ENCODE results near the gene RPAP3.
A peak's percentile ranks its signal among the peaks of the same experiment; 100 is the strongest.
"Not testable (repeated sequence)": the region's sequence is repeated elsewhere in the genome, so short reads cannot be mapped to it uniquely, and the experiment has no call there.

RPAP3 gene

DNA sequence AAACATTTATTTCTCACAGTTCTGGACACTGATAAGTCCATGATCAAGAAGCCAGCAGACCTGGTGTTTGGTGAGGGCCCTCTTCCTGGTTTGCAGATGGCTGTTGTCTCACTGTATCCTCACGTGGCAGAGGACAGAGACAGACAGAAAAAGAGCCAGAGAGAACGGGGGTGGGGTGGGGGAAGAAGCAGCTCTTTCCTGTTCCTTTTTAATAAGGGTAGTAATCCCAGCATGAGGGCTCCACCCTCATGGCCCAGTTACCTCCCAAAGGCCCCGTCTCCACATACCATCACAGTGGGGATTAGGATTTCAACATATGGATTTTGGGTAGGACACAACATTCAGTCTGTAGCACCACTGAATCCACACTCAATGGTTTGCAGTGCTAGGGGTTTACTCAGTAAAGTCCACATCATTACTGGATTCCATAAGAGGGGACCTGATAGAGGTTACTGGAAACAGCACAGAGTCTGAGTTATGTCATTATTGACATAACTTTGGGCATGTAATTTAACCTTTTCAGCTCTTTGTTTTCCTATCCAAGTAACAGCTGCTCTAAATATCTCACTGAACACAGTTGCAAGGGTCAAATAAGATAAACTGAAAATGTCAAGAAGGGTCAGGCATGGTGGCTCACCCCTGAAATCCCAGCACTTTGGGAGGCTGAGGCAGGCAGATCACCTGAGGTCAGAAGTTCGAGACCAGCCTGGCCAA is 53.2 kb downstream of the RPAP3 start:
- no peak for DNase-seq (ENCODE audit: low read depth)
- TF ChIP-seq, protein P1, sequence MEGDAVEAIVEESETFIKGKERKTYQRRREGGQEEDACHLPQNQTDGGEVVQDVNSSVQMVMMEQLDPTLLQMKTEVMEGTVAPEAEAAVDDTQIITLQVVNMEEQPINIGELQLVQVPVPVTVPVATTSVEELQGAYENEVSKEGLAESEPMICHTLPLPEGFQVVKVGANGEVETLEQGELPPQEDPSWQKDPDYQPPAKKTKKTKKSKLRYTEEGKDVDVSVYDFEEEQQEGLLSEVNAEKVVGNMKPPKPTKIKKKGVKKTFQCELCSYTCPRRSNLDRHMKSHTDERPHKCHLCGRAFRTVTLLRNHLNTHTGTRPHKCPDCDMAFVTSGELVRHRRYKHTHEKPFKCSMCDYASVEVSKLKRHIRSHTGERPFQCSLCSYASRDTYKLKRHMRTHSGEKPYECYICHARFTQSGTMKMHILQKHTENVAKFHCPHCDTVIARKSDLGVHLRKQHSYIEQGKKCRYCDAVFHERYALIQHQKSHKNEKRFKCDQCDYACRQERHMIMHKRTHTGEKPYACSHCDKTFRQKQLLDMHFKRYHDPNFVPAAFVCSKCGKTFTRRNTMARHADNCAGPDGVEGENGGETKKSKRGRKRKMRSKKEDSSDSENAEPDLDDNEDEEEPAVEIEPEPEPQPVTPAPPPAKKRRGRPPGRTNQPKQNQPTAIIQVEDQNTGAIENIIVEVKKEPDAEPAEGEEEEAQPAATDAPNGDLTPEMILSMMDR (IDR thresholded peaks at IDR 0.05; ENCODE audit: low read length, missing control alignments): no peak

DNA sequence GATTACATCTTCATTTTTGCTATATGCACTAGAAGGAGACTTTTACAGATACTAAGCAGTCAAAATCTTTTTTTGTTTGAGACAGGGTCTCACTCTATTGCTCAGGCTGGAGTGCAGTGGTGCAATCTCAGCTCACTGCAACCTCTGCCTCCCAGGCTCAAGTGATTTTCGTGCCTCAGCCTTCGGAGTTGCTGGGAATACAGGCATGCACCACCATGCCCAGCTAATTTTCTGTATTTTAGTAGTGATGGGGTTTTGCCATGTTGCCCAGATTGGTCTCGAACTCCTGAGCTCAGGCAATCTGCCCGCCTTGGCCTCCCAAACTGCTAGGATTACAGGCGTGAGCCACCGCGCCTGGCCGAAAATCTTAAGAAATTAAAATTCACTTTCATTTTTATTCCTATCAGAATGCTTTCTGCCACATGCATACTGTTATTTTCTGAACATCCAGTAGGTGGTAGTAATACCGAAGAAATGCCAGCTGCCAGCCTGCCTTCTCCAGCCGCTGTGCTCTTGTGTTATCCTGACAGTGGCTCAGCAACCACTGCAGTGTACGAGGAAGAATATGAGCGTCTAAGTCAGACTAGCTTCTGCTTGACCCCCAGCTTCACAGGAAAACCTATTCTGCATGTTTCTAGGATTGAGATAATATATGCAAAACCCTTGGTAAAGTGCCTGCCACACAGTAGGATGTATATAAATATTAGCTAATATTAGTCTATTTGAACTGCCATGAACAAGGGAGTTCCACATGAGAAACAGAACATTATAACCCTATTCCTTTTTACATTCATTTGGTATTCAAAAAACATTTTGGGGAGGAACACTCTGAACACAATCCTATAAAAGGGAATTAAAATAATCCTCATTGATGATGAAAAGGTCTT is 54.2 kb downstream of the RPAP3 start:
- peak; percentile 77 for DNase-seq (ENCODE audit: low read depth)
- TF ChIP-seq, protein P1 (IDR thresholded peaks at IDR 0.05; ENCODE audit: low read length, missing control alignments): peak; percentile 66
- H3K4me3 ChIP-seq (replicated peaks; ENCODE audit: low read depth, low read length): no peak overlapping the region

More for the DNA sequence above, 53.2 kb downstream of the RPAP3 start:
- no peak overlapping the region for H3K4me3 ChIP-seq (replicated peaks; ENCODE audit: low read depth, low read length)

DNA sequence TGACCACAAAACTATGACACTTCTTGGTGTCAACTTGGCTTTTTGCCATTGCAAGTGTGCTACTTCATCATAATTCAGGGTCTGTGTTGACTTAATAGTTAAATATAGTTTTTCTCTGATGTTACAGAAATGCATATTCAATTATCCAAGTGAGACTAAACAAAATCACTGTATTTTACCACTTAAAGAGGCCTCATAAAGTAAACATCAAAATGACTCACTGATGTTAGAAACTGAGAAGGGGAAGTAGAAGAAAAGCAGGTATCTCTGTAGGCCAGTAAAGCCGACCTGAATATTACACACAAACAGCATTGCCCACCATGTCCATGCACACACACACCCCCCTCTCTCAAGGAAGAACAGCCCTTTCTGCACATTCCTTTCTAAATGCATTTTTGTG is 55.4 kb downstream of the RPAP3 start:
- TF ChIP-seq, protein P1 (IDR thresholded peaks at IDR 0.05; ENCODE audit: low read length, missing control alignments): no peak
- no peak for DNase-seq (ENCODE audit: low read depth)
- no peak overlapping the region for H3K4me3 ChIP-seq (replicated peaks; ENCODE audit: low read depth, low read length)

DNA sequence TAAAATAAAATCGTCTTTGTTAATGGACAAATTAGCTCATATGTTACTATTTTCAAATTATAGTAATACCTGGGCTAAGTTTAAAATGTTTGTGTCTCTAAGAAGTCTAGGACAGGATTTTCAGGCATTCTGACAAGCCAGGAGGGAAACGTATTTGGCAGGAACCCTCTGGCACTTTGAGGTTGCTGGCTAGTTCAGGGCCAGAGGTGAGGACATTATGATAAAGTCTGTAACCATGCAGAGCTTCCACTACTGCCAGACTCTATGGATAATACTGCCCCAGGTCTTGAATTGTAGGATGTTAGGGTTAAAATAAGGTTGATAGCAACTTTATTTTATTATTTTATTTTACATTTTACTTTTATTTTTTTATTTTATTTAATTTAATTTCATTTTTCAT is 56.4 kb downstream of the RPAP3 start:
- TF ChIP-seq, protein P1 (IDR thresholded peaks at IDR 0.05; ENCODE audit: low read length, missing control alignments): no peak
- DNase-seq (ENCODE audit: low read depth): no peak
- no peak overlapping the region for H3K4me3 ChIP-seq (replicated peaks; ENCODE audit: low read depth, low read length)

DNA sequence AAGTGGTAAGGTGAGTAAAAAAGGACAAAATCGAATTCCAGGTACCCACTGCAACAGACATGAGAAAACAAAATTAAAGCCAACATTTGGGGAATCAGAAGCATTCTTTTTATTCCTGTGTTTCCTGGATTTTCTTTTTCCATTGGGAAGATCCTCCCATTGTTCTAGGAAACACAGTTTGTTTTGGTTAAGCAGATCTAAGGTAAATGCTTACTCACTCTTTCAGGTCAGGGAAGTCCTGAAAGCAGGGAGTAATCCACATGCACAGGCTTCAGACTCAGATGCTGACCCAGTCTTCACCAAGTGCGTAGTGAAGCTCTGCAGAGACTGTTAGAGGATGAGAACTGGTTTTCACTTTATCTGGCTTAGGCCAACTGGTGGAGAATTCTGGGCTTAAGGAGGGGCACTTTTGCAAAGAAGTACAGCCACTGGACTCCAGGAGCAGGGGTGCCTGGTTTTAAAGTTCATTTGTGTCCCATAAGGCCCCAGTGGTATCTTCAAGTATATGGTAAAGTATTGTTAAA is 57.7 kb downstream of the RPAP3 start:
- TF ChIP-seq, protein P1 (IDR thresholded peaks at IDR 0.05; ENCODE audit: low read length, missing control alignments): no peak

DNA sequence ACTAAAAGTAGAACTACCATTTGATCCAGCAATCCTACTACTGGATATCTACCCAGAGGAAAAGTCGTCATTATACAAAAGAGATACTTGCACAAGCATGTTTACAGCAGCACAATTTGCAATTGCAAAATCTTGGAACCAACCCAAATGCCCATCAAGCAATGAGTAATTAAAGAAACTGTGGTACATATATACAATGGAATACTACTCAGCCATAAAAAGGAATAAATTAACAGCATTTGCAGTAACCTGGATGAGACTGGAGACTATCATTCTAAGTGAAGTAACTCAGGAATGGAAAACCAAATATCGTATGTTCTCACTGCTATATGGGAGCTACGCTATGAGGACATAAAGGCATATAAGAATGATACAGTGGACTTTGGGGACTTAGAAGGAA is 63.5 kb downstream of the RPAP3 start:
- H3K4me3 ChIP-seq (replicated peaks; ENCODE audit: low read depth, low read length); DNase-seq (ENCODE audit: low read depth): not testable (repeated sequence)

More for the DNA sequence above, 57.7 kb downstream of the RPAP3 start:
- H3K4me3 ChIP-seq (replicated peaks; ENCODE audit: low read depth, low read length): no peak overlapping the region
- DNase-seq (ENCODE audit: low read depth): no peak
